GM12873 (cell line): ENCODE data around the gene UNC80.

Experiments
- CTCF ChIP-seq: IDR thresholded peaks from 2 replicates; pipeline ENCODE4 v1.5.1; 2012; ENCODE audit warnings: low read depth, mild to moderate bottlenecking, moderate library complexity, low read length, control low read depth; ENCODE audit not compliant: insufficient read depth; ENCODE audit errors: missing control alignments

Gene UNC80

GRCh38 chr2:209834767-209835166 lies 63.1 kb downstream of the UNC80 start:
- no peak for TF ChIP-seq CTCF

GRCh38 chr2:209840434-209840833 lies 68.8 kb downstream of the UNC80 start:
- no peak for TF ChIP-seq CTCF

- no peak for TF ChIP-seq CTCF
Measured at GRCh38 chr2:209845666-209846065, 74.0 kb downstream of the UNC80 start.

- no peak for TF ChIP-seq CTCF
Measured at GRCh38 chr2:209864716-209865295, 93.2 kb downstream of the UNC80 start.

GRCh38 chr2:209868271-209868994 lies 96.8 kb downstream of the UNC80 start:
- no peak for TF ChIP-seq CTCF

GRCh38 chr2:209870067-209870466 lies 98.4 kb downstream of the UNC80 start:
- TF ChIP-seq CTCF = no peak

GRCh38 chr2:209872675-209873074 lies 101.0 kb downstream of the UNC80 start:
- TF ChIP-seq CTCF = no peak
